SK-N-MC (cell line): ENCODE data around the gene MXRA7.

Experiments
- EZH2 ChIP-seq: fragments of 200-600 bp; sonication (generic); IDR thresholded peaks from one replicate; pipeline ENCODE4 v1.6.1; 2017; ENCODE audit warnings: antibody characterized with exemption
- FOXP2 ChIP-seq: optimal IDR thresholded peaks from 2 replicates; pipeline ENCODE3; 2011; ENCODE audit warnings: mild to moderate bottlenecking, moderate library complexity; ENCODE audit not compliant: insufficient read depth; ENCODE audit errors: extremely low read length, control extremely low read depth

GRCh38 chr17:76716839-76717215 is 6.1 kb upstream of the MXRA7 start:
- TF ChIP-seq EZH2 (no peak), FOXP2 (no peak)
